ENCODE measurements around the gene SLC22A2. TPM values are rescaled to one million over a fixed set of nuclear protein-coding genes. Genes with fewer than 3 reads are reported as not detected.

SLC22A2 gene
- total and polyA plus RNA-seq, 2 experiments from 2014 or later = 0.94 to 1.1 TPM

GRCh38 chr6:160264061-160264612, 5.5 kb upstream of the SLC22A2 start (continued):
- no peak for TF ChIP-seq ETS1 (IDR thresholded peaks at IDR 0.05)
- no peak for TF ChIP-seq ZNF462 (CRISPR knock-in tag; IDR thresholded peaks at IDR 0.05)

- H3K4me2 ChIP-seq = no peak overlapping the region
- DNase-seq (ENCODE audit: low spot score) (no peak), ATAC-seq (no peak)
- Mint-ChIP-seq H3K4me1 (peaks cover 27% of the 10 kb centered on the region), H3K27ac (no peak overlapping the region), H3K27me3 (ENCODE audit: insufficient read depth, low read depth, poor library complexity) (peaks cover 12% of the 10 kb centered on the region), H3K36me3 (ENCODE audit: low read depth) (no peaks in the 10 kb centered on the region), H3K4me3 (no peak overlapping the region), H3K9me3 (no peaks in the 10 kb centered on the region)
- H3F3A ChIP-seq (replicated peaks; ENCODE audit: low read depth) = no peaks in the 10 kb centered on the region
- peaks cover 7% of the 10 kb centered on the region; the same call in 1 of the 2 replicates for H3K9me2 ChIP-seq (ENCODE audit: insufficient read depth)
- no peaks in the 10 kb centered on the region for H3K27me3 ChIP-seq (ENCODE audit: insufficient read depth)
- peaks cover 16% of the 10 kb centered on the region for H3K4me1 ChIP-seq (ENCODE audit: insufficient read depth)
- H4K20me1 ChIP-seq (replicated peaks; ENCODE audit: insufficient read depth) = no peaks in the 10 kb centered on the region
- no peaks in the 10 kb centered on the region for H3K79me2 ChIP-seq (replicated peaks; ENCODE audit: insufficient read depth)
- peak overlapping the region; percentile 53 for H2AFZ ChIP-seq
- no peak overlapping the region for H3K4me3 ChIP-seq
- H3K36me3 ChIP-seq (ENCODE audit: insufficient read depth) = no peaks in the 10 kb centered on the region
- H3K27ac ChIP-seq (ENCODE audit: low read depth) = no peak overlapping the region
- TF ChIP-seq CREB1 (CRISPR knock-in tag; IDR thresholded peaks at IDR 0.05; ENCODE audit: low read depth) = no peak
- no peak for TF ChIP-seq CTCF (conservative IDR thresholded peaks at IDR 0.05; ENCODE audit: low read depth in 2 of 2)
- no peak for TF ChIP-seq EZH2phosphoT487 (IDR thresholded peaks at IDR 0.05; ENCODE audit: unreplicated experiment)
These were observed 4.7 kb upstream of the SLC22A2 start for GRCh38 chr6:160263196-160263939.

Measured in GM23338 (cell line).